ENCODE results near the gene PYGL.

DNA sequence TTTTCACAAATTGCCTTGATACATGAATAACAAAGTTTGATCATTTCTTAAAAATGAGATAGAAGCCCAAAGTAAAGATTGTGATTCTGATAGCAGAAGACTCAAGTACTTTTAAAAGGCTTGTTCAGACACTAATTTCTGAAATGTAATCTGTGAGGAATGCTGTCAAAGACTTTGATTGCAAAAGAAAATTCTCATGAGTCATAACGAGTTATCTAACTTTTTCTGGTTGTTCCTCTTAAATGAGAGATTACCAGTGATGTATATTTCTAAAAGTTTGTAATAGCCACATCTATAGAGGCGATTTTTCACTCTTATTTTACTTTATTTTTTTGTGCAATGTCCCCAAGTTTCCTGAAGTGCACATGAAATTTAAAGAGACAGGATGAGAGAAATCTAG, 7.0 kb downstream of the PYGL start:
- TF ChIP-seq, protein P1, sequence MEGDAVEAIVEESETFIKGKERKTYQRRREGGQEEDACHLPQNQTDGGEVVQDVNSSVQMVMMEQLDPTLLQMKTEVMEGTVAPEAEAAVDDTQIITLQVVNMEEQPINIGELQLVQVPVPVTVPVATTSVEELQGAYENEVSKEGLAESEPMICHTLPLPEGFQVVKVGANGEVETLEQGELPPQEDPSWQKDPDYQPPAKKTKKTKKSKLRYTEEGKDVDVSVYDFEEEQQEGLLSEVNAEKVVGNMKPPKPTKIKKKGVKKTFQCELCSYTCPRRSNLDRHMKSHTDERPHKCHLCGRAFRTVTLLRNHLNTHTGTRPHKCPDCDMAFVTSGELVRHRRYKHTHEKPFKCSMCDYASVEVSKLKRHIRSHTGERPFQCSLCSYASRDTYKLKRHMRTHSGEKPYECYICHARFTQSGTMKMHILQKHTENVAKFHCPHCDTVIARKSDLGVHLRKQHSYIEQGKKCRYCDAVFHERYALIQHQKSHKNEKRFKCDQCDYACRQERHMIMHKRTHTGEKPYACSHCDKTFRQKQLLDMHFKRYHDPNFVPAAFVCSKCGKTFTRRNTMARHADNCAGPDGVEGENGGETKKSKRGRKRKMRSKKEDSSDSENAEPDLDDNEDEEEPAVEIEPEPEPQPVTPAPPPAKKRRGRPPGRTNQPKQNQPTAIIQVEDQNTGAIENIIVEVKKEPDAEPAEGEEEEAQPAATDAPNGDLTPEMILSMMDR (IDR thresholded peaks at IDR 0.05), result no peak
- TF ChIP-seq POLR2AphosphoS5 (IDR thresholded peaks at IDR 0.05; ENCODE audit: low read depth, low read length), result no peak
- TF ChIP-seq SIN3A (IDR thresholded peaks at IDR 0.05; ENCODE audit: borderline replicate concordance, insufficient read depth, low read depth, low read length), result no peak
- TF ChIP-seq, protein P2, sequence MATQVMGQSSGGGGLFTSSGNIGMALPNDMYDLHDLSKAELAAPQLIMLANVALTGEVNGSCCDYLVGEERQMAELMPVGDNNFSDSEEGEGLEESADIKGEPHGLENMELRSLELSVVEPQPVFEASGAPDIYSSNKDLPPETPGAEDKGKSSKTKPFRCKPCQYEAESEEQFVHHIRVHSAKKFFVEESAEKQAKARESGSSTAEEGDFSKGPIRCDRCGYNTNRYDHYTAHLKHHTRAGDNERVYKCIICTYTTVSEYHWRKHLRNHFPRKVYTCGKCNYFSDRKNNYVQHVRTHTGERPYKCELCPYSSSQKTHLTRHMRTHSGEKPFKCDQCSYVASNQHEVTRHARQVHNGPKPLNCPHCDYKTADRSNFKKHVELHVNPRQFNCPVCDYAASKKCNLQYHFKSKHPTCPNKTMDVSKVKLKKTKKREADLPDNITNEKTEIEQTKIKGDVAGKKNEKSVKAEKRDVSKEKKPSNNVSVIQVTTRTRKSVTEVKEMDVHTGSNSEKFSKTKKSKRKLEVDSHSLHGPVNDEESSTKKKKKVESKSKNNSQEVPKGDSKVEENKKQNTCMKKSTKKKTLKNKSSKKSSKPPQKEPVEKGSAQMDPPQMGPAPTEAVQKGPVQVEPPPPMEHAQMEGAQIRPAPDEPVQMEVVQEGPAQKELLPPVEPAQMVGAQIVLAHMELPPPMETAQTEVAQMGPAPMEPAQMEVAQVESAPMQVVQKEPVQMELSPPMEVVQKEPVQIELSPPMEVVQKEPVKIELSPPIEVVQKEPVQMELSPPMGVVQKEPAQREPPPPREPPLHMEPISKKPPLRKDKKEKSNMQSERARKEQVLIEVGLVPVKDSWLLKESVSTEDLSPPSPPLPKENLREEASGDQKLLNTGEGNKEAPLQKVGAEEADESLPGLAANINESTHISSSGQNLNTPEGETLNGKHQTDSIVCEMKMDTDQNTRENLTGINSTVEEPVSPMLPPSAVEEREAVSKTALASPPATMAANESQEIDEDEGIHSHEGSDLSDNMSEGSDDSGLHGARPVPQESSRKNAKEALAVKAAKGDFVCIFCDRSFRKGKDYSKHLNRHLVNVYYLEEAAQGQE (IDR thresholded peaks at IDR 0.05; ENCODE audit: insufficient read depth in 1 of 2, low read depth in 2 of 2, low read length in 1 of 2), result no peak
- no peak for TF ChIP-seq TCF7L2 (IDR thresholded peaks at IDR 0.05; ENCODE audit: low read depth, low read length)
